Measurements from ENCODE around the gene B3GNT4. TPM values are rescaled to one million over a fixed set of nuclear protein-coding genes. Genes with fewer than 3 reads are reported as not detected.

B3GNT4 gene
- total and polyA plus RNA-seq, 2 donors (not counting 3 experiments of a cell fraction or from before 2014, with no cell fraction given) = 0.11 to 0.31 TPM

- CTCF ChIA-PET = interaction anchor here (0.8 kb wide), 1 partner anchor 18 kb away, joined by 4 read pairs; no protein-coding TSS in a partner anchor
- H2AFZ ChIP-seq (ENCODE audit: low read depth, low read length) = no peak overlapping the region
- H3K4me1 ChIP-seq (ENCODE audit: control insufficient read depth, extremely low read depth, insufficient read depth, low read length) = no peaks in the 10 kb centered on the region
- no peak for FAIRE-seq
- H3K27me3 ChIP-seq (ENCODE audit: control insufficient read depth in 2 of 2, insufficient read depth in 2 of 2, low read length in 2 of 2) = peaks cover 0 to 3% of the 10 kb centered on the region in 2 experiments
- H3K9ac ChIP-seq (replicated peaks; ENCODE audit: extremely low read depth, insufficient read depth, low read length) = no peak overlapping the region
- dilution Hi-C loops (cut with MboI; ENCODE audit: extremely low pct_ligation_motif_present, low sequenced_read_pairs) = no loop called here
- no peak for TF ChIP-seq CTCF (IDR thresholded peaks at IDR 0.05; ENCODE audit: extremely low read depth in 1 of 2, insufficient read depth in 1 of 2, low read depth in 1 of 2, low read length in 2 of 2)
- TF ChIP-seq EZH2 (IDR thresholded peaks at IDR 0.05; ENCODE audit: borderline replicate concordance, low read depth, low read length, severe bottlenecking) = no peak
- TF ChIP-seq POLR2AphosphoS5 (IDR thresholded peaks at IDR 0.05; ENCODE audit: insufficient read depth, low read depth, low read length) = no peak
- no peak for TF ChIP-seq MAX (IDR thresholded peaks at IDR 0.05; ENCODE audit: insufficient read depth, insufficient read length)
- TF ChIP-seq MYC (IDR thresholded peaks at IDR 0.05; ENCODE audit: low read depth, low read length) = no peak
- no peak for TF ChIP-seq JUN (IDR thresholded peaks at IDR 0.05; ENCODE audit: borderline replicate concordance, insufficient read depth, insufficient read length, low read depth)
- no peak for TF ChIP-seq GATA2 (IDR thresholded peaks at IDR 0.05; ENCODE audit: insufficient read depth, insufficient read length, low read depth, low read length)
- TF ChIP-seq POLR2A (IDR thresholded peaks at IDR 0.05; ENCODE audit: low read depth, low read length) = no peak
- TF ChIP-seq FOS (IDR thresholded peaks at IDR 0.05; ENCODE audit: borderline replicate concordance, insufficient read depth, low read length) = no peak
- H3K4me2 ChIP-seq (ENCODE audit: insufficient read depth, low read length) = no peak overlapping the region
- H3K4me3 ChIP-seq (replicated peaks in 1 of 3; ENCODE audit: insufficient read depth in 1 of 3, low read depth in 1 of 3, low read length in 3 of 3) = no peak overlapping the region
- no peaks in the 10 kb centered on the region for H3K9me1 ChIP-seq (replicated peaks; ENCODE audit: control insufficient read depth, extremely low read depth, insufficient read depth, low read length)
- no peaks in the 10 kb centered on the region for H3K36me3 ChIP-seq (ENCODE audit: control insufficient read depth in 2 of 2, extremely low read depth in 1 of 2, insufficient read depth in 2 of 2, low read length in 2 of 2)
- intact Hi-C loops (cut with micrococcal nuclease) = no loop called here
- DNase-seq (ENCODE audit: low read depth, low spot score) = no peak
- no peaks in the 10 kb centered on the region for H3K79me2 ChIP-seq (ENCODE audit: control insufficient read depth, insufficient read depth, low read length)
- POLR2A ChIA-PET = no interaction called here
- BruUV-seq (replicated peaks) = no TSS peak
- H4K20me1 ChIP-seq (replicated peaks; ENCODE audit: control insufficient read depth, extremely low read depth, insufficient read depth, low read length) = no peaks in the 10 kb centered on the region
- H3K27ac ChIP-seq (ENCODE audit: insufficient read depth, low read depth, low read length) = no peak overlapping the region
- no peaks in the 10 kb centered on the region for H3K9me3 ChIP-seq (replicated peaks; ENCODE audit: control insufficient read depth, insufficient read depth, low read length)
Observed at GRCh38 chr12:122172262-122172939, 31.1 kb upstream of the B3GNT4 start.
